ENCODE data around the gene FHIT. TPM values are rescaled to one million over a fixed set of nuclear protein-coding genes. Genes with fewer than 3 reads are reported as not detected.

Gene FHIT
- total RNA-seq, 1 experiment from 2014 or later: 3.6 TPM

DNA sequence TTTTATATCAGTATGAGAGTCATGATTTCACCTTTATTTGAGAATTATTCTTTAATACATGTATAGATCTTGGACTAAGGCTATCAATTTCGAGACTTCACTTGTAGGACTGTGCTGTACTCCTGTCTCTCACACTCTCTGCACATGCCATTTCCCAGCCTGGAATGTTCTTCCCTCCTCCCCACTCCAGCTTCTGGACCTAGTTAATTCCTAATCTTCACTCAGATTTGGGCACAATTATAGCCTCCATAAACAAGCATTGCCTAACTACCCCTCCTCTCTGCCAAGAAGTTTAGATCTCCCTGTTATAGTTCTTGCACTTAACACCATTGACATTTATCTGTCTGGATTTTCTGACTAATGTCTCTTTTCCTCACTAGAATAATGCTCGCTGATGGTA is 88.3 kb downstream of the FHIT start:
- H3K4me1 ChIP-seq (ENCODE audit: insufficient read depth, low read length): no peaks in the 10 kb centered on the region
- TF ChIP-seq CTCF (conservative IDR thresholded peaks at IDR 0.05; ENCODE audit: low read depth, low read length) (no peak), EZH2 (IDR thresholded peaks at IDR 0.05; ENCODE audit: low read length, unreplicated experiment) (no peak), EZH2phosphoT487 (IDR thresholded peaks at IDR 0.05; ENCODE audit: borderline replicate concordance, low read length) (no peak)
- POLR2A ChIA-PET (ENCODE audit: unreplicated experiment): no interaction called here
- no peak overlapping the region for H3K4me2 ChIP-seq (ENCODE audit: low read length)
- H2AFZ ChIP-seq (ENCODE audit: low read length): no peak overlapping the region
- DNase-seq (no peak), ATAC-seq (no peak)
- no peaks in the 10 kb centered on the region for H4K20me1 ChIP-seq (ENCODE audit: low read length)
- no peaks in the 10 kb centered on the region for H3K27me3 ChIP-seq (ENCODE audit: low read length)
- H3F3A ChIP-seq (ENCODE audit: low read length, unreplicated experiment): no peaks in the 10 kb centered on the region
- no peak overlapping the region for H3K27ac ChIP-seq (ENCODE audit: low read length)
- H3K9me2 ChIP-seq (replicated peaks; ENCODE audit: low read length): no peaks in the 10 kb centered on the region
- no peaks in the 10 kb centered on the region for H3K79me2 ChIP-seq (ENCODE audit: low read length)
- H3K4me3 ChIP-seq (ENCODE audit: low read length): no peak overlapping the region
- intact Hi-C loops (cut with micrococcal nuclease): no loop called here
- H3K9me3 ChIP-seq (ENCODE audit: low read length): no peaks in the 10 kb centered on the region
- H3K9ac ChIP-seq (ENCODE audit: low read length): no peak overlapping the region
- CTCF ChIA-PET: no interaction called here
- no TSS peak for BruUV-seq (replicated peaks)
- H3K36me3 ChIP-seq (ENCODE audit: low read depth, low read length): no peaks in the 10 kb centered on the region

GRCh38 chr3:61158667-61159066 is 92.6 kb downstream of the FHIT start:
- H3K27ac ChIP-seq (ENCODE audit: low read length): no peak overlapping the region
- ATAC-seq (no peak), DNase-seq (no peak)
- H3K36me3 ChIP-seq (ENCODE audit: low read depth, low read length): no peaks in the 10 kb centered on the region
- H3K9me3 ChIP-seq (ENCODE audit: low read length): no peaks in the 10 kb centered on the region
- H3F3A ChIP-seq (ENCODE audit: low read length, unreplicated experiment): no peaks in the 10 kb centered on the region
- no peaks in the 10 kb centered on the region for H4K20me1 ChIP-seq (ENCODE audit: low read length)
- no peak for TF ChIP-seq EZH2phosphoT487 (IDR thresholded peaks at IDR 0.05; ENCODE audit: borderline replicate concordance, low read length)
- no peak for TF ChIP-seq EZH2 (IDR thresholded peaks at IDR 0.05; ENCODE audit: low read length, unreplicated experiment)
- no peak for TF ChIP-seq CTCF (conservative IDR thresholded peaks at IDR 0.05; ENCODE audit: low read depth, low read length)
- H2AFZ ChIP-seq (ENCODE audit: low read length): no peak overlapping the region
- POLR2A ChIA-PET (ENCODE audit: unreplicated experiment): no interaction called here
- intact Hi-C loops (cut with micrococcal nuclease): no loop called here
- H3K9ac ChIP-seq (ENCODE audit: low read length): no peak overlapping the region
- no peaks in the 10 kb centered on the region for H3K9me2 ChIP-seq (replicated peaks; ENCODE audit: low read length)
- no peaks in the 10 kb centered on the region for H3K79me2 ChIP-seq (ENCODE audit: low read length)
- H3K4me2 ChIP-seq (ENCODE audit: low read length): no peak overlapping the region
- CTCF ChIA-PET: no interaction called here
- BruUV-seq (replicated peaks): no TSS peak
- no peak overlapping the region for H3K4me3 ChIP-seq (ENCODE audit: low read length)
- H3K4me1 ChIP-seq (ENCODE audit: insufficient read depth, low read length): no peaks in the 10 kb centered on the region
- no peaks in the 10 kb centered on the region for H3K27me3 ChIP-seq (ENCODE audit: low read length)

DNA sequence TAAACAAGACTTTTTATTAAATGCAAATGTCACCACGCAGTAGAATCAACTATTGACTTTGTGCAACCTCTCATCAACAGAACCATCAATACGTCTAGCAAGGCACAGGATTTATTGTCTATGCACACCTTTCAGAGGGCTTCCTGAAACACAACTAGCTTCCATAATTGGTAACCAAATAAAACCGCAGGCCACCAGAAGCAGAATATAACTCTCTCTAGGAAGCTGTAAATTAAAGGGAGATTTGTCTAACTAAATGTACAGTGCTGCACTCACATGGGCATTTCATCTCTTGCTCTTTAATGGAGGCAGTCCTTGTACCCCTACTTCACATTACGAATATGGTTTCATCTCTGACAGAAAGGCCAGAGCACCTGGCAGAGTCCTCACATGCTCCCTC is 93.0 kb downstream of the FHIT start:
- BruUV-seq (replicated peaks): no TSS peak
- H3K4me2 ChIP-seq (ENCODE audit: low read length): no peak overlapping the region
- H3K9me3 ChIP-seq (ENCODE audit: low read length): no peaks in the 10 kb centered on the region
- CTCF ChIA-PET: no interaction called here
- H3K79me2 ChIP-seq (ENCODE audit: low read length): no peaks in the 10 kb centered on the region
- no peaks in the 10 kb centered on the region for H3K9me2 ChIP-seq (replicated peaks; ENCODE audit: low read length)
- no peak for TF ChIP-seq CTCF (conservative IDR thresholded peaks at IDR 0.05; ENCODE audit: low read depth, low read length)
- no peak for TF ChIP-seq EZH2phosphoT487 (IDR thresholded peaks at IDR 0.05; ENCODE audit: borderline replicate concordance, low read length)
- no peak for TF ChIP-seq EZH2 (IDR thresholded peaks at IDR 0.05; ENCODE audit: low read length, unreplicated experiment)
- H3K27ac ChIP-seq (ENCODE audit: low read length): no peak overlapping the region
- intact Hi-C loops (cut with micrococcal nuclease): no loop called here
- no peaks in the 10 kb centered on the region for H3F3A ChIP-seq (ENCODE audit: low read length, unreplicated experiment)
- H4K20me1 ChIP-seq (ENCODE audit: low read length): no peaks in the 10 kb centered on the region
- POLR2A ChIA-PET (ENCODE audit: unreplicated experiment): no interaction called here
- no peaks in the 10 kb centered on the region for H3K27me3 ChIP-seq (ENCODE audit: low read length)
- no peak overlapping the region for H3K4me3 ChIP-seq (ENCODE audit: low read length)
- H3K9ac ChIP-seq (ENCODE audit: low read length): no peak overlapping the region
- no peak overlapping the region for H2AFZ ChIP-seq (ENCODE audit: low read length)
- DNase-seq (no peak), ATAC-seq (no peak)
- H3K36me3 ChIP-seq (ENCODE audit: low read depth, low read length): no peaks in the 10 kb centered on the region
- H3K4me1 ChIP-seq (ENCODE audit: insufficient read depth, low read length): no peaks in the 10 kb centered on the region

Data from PC-3 (cell line).